ENCODE data around the gene RAB3C. TPM values are rescaled to one million over a fixed set of nuclear protein-coding genes. Genes with fewer than 3 reads are reported as not detected.

Gene RAB3C
- total RNA-seq, 1 experiment from 2014 or later = not detected

- no peak for DNase-seq (ENCODE audit: low read depth)
Measured at GRCh38 chr5:58731641-58732040, 148.8 kb downstream of the RAB3C start.

- no peak for DNase-seq (ENCODE audit: low read depth)
Measured at GRCh38 chr5:58735637-58736036, 152.8 kb downstream of the RAB3C start.

- DNase-seq (ENCODE audit: low read depth) = no peak
Measured at GRCh38 chr5:58736214-58736613, 153.3 kb downstream of the RAB3C start.

GRCh38 chr5:58737671-58738070 lies 154.8 kb downstream of the RAB3C start:
- DNase-seq (ENCODE audit: low read depth) = no peak

GRCh38 chr5:58738336-58738735 lies 155.5 kb downstream of the RAB3C start:
- no peak for DNase-seq (ENCODE audit: low read depth)

GRCh38 chr5:58739051-58739450 lies 156.2 kb downstream of the RAB3C start:
- no peak for DNase-seq (ENCODE audit: low read depth)

- DNase-seq (ENCODE audit: low read depth) = no peak
Measured at GRCh38 chr5:58740956-58741355, 158.1 kb downstream of the RAB3C start.

GRCh38 chr5:58745350-58745749 lies 162.5 kb downstream of the RAB3C start:
- DNase-seq (ENCODE audit: low read depth) = no peak

GRCh38 chr5:58746321-58746720 lies 163.4 kb downstream of the RAB3C start:
- no peak for DNase-seq (ENCODE audit: low read depth)

GRCh38 chr5:58750036-58750435 lies 167.2 kb downstream of the RAB3C start:
- no peak for DNase-seq (ENCODE audit: low read depth)

GRCh38 chr5:58751222-58751837 lies 168.5 kb downstream of the RAB3C start:
- DNase-seq (ENCODE audit: low read depth) = peak; percentile 24

GRCh38 chr5:58752104-58752503 lies 169.2 kb downstream of the RAB3C start:
- no peak for DNase-seq (ENCODE audit: low read depth)

- DNase-seq (ENCODE audit: low read depth) = no peak
Measured at GRCh38 chr5:58753446-58753845, 170.6 kb downstream of the RAB3C start.

- no peak for DNase-seq (ENCODE audit: low read depth)
Measured at GRCh38 chr5:58754250-58754649, 171.4 kb downstream of the RAB3C start.

- no peak for DNase-seq (ENCODE audit: low read depth)
Measured at GRCh38 chr5:58755397-58755796, 172.5 kb downstream of the RAB3C start.

- DNase-seq (ENCODE audit: low read depth) = peak; percentile 6
Measured at GRCh38 chr5:58759745-58760144, 176.9 kb downstream of the RAB3C start.

- DNase-seq (ENCODE audit: low read depth) = no peak
Measured at GRCh38 chr5:58760222-58760621, 177.3 kb downstream of the RAB3C start.

GRCh38 chr5:58761407-58761806 lies 178.5 kb downstream of the RAB3C start:
- DNase-seq (ENCODE audit: low read depth) = no peak

- DNase-seq (ENCODE audit: low read depth) = no peak
Measured at GRCh38 chr5:58763390-58763789, 180.5 kb downstream of the RAB3C start.

GRCh38 chr5:58764199-58764598 lies 181.3 kb downstream of the RAB3C start:
- DNase-seq (ENCODE audit: low read depth) = no peak

GRCh38 chr5:58765058-58765457 lies 182.2 kb downstream of the RAB3C start:
- no peak for DNase-seq (ENCODE audit: low read depth)

GRCh38 chr5:58767104-58767503 lies 184.2 kb downstream of the RAB3C start:
- DNase-seq (ENCODE audit: low read depth) = no peak

- no peak for DNase-seq (ENCODE audit: low read depth)
Measured at GRCh38 chr5:58770136-58770535, 187.3 kb downstream of the RAB3C start.

- DNase-seq (ENCODE audit: low read depth) = no peak
Measured at GRCh38 chr5:58771796-58772195, 188.9 kb downstream of the RAB3C start.
